IPS DF 4.7 (cell line): ENCODE data around the gene SLC44A1.

Experiments used
- DNase-seq: peaks from one replicate; pipeline ENCODE4 v3.0.0-alpha.2; 2013; ENCODE audit warnings: low spot score; ENCODE audit errors: extremely low read depth

Gene SLC44A1

GRCh38 chr9:105333076-105333475 lies 88.6 kb downstream of the SLC44A1 start:
- no peak for DNase-seq

- no peak for DNase-seq
Measured at GRCh38 chr9:105333811-105334210, 89.4 kb downstream of the SLC44A1 start.

GRCh38 chr9:105338308-105338707 lies 93.9 kb downstream of the SLC44A1 start:
- DNase-seq: no peak

GRCh38 chr9:105339849-105340248 lies 95.4 kb downstream of the SLC44A1 start:
- no peak for DNase-seq

- DNase-seq: no peak
Measured at GRCh38 chr9:105341434-105342146, 97.1 kb downstream of the SLC44A1 start.

- DNase-seq: no peak
Measured at GRCh38 chr9:105342147-105342505, 97.7 kb downstream of the SLC44A1 start.

GRCh38 chr9:105344283-105344682 lies 99.8 kb downstream of the SLC44A1 start:
- no peak for DNase-seq

GRCh38 chr9:105345626-105346025 lies 101.2 kb downstream of the SLC44A1 start:
- DNase-seq: no peak

GRCh38 chr9:105346273-105346672 lies 101.8 kb downstream of the SLC44A1 start:
- no peak for DNase-seq

- no peak for DNase-seq
Measured at GRCh38 chr9:105354448-105354847, 110.0 kb downstream of the SLC44A1 start.

- DNase-seq: no peak
Measured at GRCh38 chr9:105355781-105356180, 111.3 kb downstream of the SLC44A1 start.

- DNase-seq: no peak
Measured at GRCh38 chr9:105357937-105358336, 113.5 kb downstream of the SLC44A1 start.

GRCh38 chr9:105359892-105360291 lies 115.4 kb downstream of the SLC44A1 start:
- no peak for DNase-seq

GRCh38 chr9:105360344-105360743 lies 115.9 kb downstream of the SLC44A1 start:
- no peak for DNase-seq

GRCh38 chr9:105361873-105362272 lies 117.4 kb downstream of the SLC44A1 start:
- no peak for DNase-seq

GRCh38 chr9:105362470-105362869 lies 118.0 kb downstream of the SLC44A1 start:
- no peak for DNase-seq

- no peak for DNase-seq
Measured at GRCh38 chr9:105363837-105364236, 119.4 kb downstream of the SLC44A1 start.

- DNase-seq: no peak
Measured at GRCh38 chr9:105369911-105370310, 125.5 kb downstream of the SLC44A1 start.

- no peak for DNase-seq
Measured at GRCh38 chr9:105373723-105374122, 129.3 kb downstream of the SLC44A1 start.

- no peak for DNase-seq
Measured at GRCh38 chr9:105375323-105375722, 130.9 kb downstream of the SLC44A1 start.

- no peak for DNase-seq
Measured at GRCh38 chr9:105376893-105377292, 132.4 kb downstream of the SLC44A1 start.

- DNase-seq: no peak
Measured at GRCh38 chr9:105385381-105385985, 141.0 kb downstream of the SLC44A1 start.

GRCh38 chr9:105389796-105390195 lies 145.3 kb downstream of the SLC44A1 start:
- no peak for DNase-seq
